HAP-1 (cell line): ENCODE data around the gene TSPAN5.
A peak's percentile ranks its signal among the peaks of the same experiment; 100 is the strongest.

ENCODE experiments used
- DNase-seq, 2 experiments: peaks; one replicate each; pipeline ENCODE4 v3.0.0-alpha.2; 2016 to 2020; ENCODE audit warnings: low spot score in 2 of 2
- H3K27me3 ChIP-seq: fragments of 250-450 bp; sonication (Bioruptor Pico); 2 replicates; pipeline ENCODE4 v1.5.1; 2020; ENCODE audit warnings: low read depth, mild to moderate bottlenecking, moderate library complexity
- H3K36me3 ChIP-seq: fragments of 250-450 bp; sonication (Bioruptor Pico); replicated peaks from 2 replicates; pipeline ENCODE4 v1.5.1; 2020; ENCODE audit warnings: mild to moderate bottlenecking
- H3K4me1 ChIP-seq: fragments of 250-450 bp; sonication (Bioruptor Pico); 2 replicates; pipeline ENCODE4 v1.5.1; 2020; ENCODE audit warnings: mild to moderate bottlenecking
- H3K4me3 ChIP-seq: fragments of 250-450 bp; sonication (Bioruptor Pico); 2 replicates; pipeline ENCODE4 v1.5.1; 2020; ENCODE audit warnings: mild to moderate bottlenecking, moderate library complexity
- H3K9me3 ChIP-seq: fragments of 250-450 bp; sonication (Bioruptor Pico); 2 replicates; pipeline ENCODE4 v1.5.1; 2020; ENCODE audit warnings: mild to moderate bottlenecking, moderate library complexity
- in situ Hi-C: fragments of 300-500 bp; cut with MboI; formaldehyde crosslinking; loops from 3 replicates; pipeline ENCODE4 v1.14.3; 2020; ENCODE audit warnings: low sequenced_read_pairs, inconsistent platforms, mixed read lengths

The TSPAN5 gene

GRCh38 chr4:98627531-98628257 is 30.7 kb downstream of the TSPAN5 start:
- H3K9me3 ChIP-seq = peaks cover 3% of the 10 kb centered on the region; the same call in 1 of the 2 replicates
- DNase-seq = no peak
- H3K4me3 ChIP-seq = no peak overlapping the region
- in situ Hi-C loops = no loop called here
- H3K27me3 ChIP-seq = peaks cover 21% of the 10 kb centered on the region; the same call in 1 of the 2 replicates
- no peaks in the 10 kb centered on the region for H3K36me3 ChIP-seq
- peaks cover 10% of the 10 kb centered on the region for H3K4me1 ChIP-seq

GRCh38 chr4:98626350-98626749 is 32.1 kb downstream of the TSPAN5 start:
- H3K4me3 ChIP-seq = no peak overlapping the region
- peaks cover 24% of the 10 kb centered on the region; the same call in 1 of the 2 replicates for H3K27me3 ChIP-seq
- in situ Hi-C loops = no loop called here
- DNase-seq = no peak
- H3K9me3 ChIP-seq = peaks cover 3% of the 10 kb centered on the region; the same call in 1 of the 2 replicates
- H3K36me3 ChIP-seq = no peaks in the 10 kb centered on the region
- peaks cover 10% of the 10 kb centered on the region for H3K4me1 ChIP-seq

GRCh38 chr4:98625920-98626319 is 32.5 kb downstream of the TSPAN5 start:
- Histone ChIP-seq H3K27me3 (peaks cover 24% of the 10 kb centered on the region; the same call in 1 of the 2 replicates), H3K4me3 (no peak overlapping the region), H3K9me3 (peaks cover 3% of the 10 kb centered on the region; the same call in 1 of the 2 replicates), H3K36me3 (no peaks in the 10 kb centered on the region), H3K4me1 (peaks cover 10% of the 10 kb centered on the region)
- in situ Hi-C loops = no loop called here
- no peak for DNase-seq

DNA sequence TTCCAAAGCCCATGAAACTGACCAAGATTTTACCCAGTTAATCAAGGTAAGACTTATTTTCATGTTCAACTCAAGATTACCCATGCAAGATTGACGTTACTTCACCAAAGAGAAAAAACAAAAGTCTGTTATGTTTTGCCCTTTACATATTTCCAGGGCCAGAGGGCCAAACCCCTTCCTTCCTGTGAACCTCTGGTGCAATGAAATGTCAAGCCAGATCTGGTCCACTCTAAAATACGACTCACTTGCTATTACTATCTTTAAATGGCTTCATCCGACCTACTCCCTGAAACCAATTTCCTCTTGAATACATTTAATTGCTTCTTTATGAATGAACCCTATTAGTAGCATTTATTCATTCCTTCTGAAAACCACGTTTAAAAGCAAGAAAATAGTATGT is 33.0 kb downstream of the TSPAN5 start:
- in situ Hi-C loops = no loop called here
- no peak overlapping the region for H3K4me3 ChIP-seq
- no peaks in the 10 kb centered on the region for H3K36me3 ChIP-seq
- no peak for DNase-seq
- H3K9me3 ChIP-seq = peaks cover 3% of the 10 kb centered on the region; the same call in 1 of the 2 replicates
- H3K27me3 ChIP-seq = peaks cover 24% of the 10 kb centered on the region
- H3K4me1 ChIP-seq = peaks cover 10% of the 10 kb centered on the region

DNA sequence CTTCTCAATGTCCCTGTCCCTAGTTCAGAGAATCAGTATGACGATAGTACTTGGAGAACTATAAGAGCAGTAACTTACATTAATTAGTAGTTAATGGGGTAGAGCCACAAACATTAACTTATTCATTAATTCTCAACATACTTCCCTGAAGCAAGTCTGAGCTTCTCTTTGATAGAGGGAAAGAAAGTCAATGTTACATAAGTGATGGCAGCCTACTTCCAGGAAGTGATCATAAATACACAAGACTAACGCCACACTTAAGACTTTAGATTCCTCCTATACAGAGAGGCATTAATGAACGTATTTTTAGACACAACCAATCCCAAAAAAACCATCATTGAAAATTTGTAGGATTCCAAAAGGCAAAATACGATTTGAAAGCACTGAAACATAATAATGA is 33.8 kb downstream of the TSPAN5 start:
- no peak for DNase-seq
- peaks cover 10% of the 10 kb centered on the region for H3K4me1 ChIP-seq
- in situ Hi-C loops = no loop called here

DNA sequence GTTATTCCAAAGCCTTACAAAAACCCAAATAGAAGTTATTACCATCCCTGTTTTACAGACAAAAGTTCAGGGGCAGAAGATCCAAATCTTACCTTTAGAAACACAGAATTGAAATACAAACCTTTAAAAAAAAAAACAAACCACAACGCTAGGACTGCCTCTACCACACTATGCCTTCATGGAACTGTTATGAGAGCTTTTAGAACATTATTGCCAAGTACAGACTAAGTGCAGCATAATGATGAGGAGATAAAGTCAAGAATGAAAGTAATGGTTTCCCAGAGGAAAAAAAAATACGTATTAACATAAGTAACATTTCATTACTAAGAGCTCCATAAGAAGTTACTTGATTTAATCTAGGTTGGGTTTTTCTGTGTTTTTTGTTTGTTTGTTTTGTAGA is 34.3 kb downstream of the TSPAN5 start:
- H3K4me1 ChIP-seq = peaks cover 10% of the 10 kb centered on the region
- no peak overlapping the region for H3K4me3 ChIP-seq
- H3K27me3 ChIP-seq = peaks cover 24% of the 10 kb centered on the region
- in situ Hi-C loops = no loop called here
- H3K9me3 ChIP-seq = peaks cover 3% of the 10 kb centered on the region; the same call in 1 of the 2 replicates
- H3K36me3 ChIP-seq = no peaks in the 10 kb centered on the region
- no peak for DNase-seq

More for the DNA sequence above, 33.8 kb downstream of the TSPAN5 start:
- peaks cover 3% of the 10 kb centered on the region; the same call in 1 of the 2 replicates for H3K9me3 ChIP-seq
- H3K27me3 ChIP-seq = peaks cover 24% of the 10 kb centered on the region
- no peaks in the 10 kb centered on the region for H3K36me3 ChIP-seq
- H3K4me3 ChIP-seq = no peak overlapping the region

- Histone ChIP-seq H3K9me3 (peaks cover 3% of the 10 kb centered on the region; the same call in 1 of the 2 replicates), H3K4me1 (peaks cover 10% of the 10 kb centered on the region), H3K36me3 (no peaks in the 10 kb centered on the region), H3K27me3 (peaks cover 24% of the 10 kb centered on the region), H3K4me3 (no peak overlapping the region)
- in situ Hi-C loops = no loop called here
- peak in 1 of 2 experiments; percentile 68 for DNase-seq
These were observed 35.1 kb downstream of the TSPAN5 start for GRCh38 chr4:98623126-98623802.

DNA sequence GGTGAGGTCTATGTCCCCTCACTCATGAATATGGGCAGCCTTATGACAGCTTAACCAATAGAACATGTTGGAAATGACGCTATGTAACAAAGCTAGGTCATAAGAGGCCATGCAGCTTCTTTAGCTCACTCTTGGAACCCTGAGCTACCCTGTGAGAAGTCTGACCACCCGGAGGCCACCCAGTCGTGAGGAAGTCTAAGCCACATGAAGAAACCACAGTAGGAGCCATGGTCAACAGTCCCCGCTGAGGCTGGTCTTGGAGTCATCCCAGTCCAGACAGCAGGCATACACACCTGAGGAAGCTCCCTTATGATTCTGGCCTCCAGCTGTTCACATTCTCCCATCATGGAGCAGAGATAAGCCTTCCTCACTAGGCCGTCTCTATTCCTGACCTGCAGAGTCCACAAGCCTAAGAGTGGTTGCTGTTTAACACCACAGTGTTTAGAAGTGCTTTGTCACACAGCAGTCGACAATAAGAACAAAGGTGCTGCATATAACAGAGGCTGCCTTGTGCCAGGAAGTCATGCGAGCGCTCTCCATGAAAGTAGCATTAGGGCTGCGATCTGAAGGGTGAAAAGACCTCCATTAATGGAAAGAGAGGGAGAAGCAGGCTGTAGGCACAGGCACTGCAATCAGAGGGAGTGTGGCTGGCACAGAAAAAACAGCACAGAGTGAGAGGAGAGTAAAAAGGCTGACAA is 38.2 kb downstream of the TSPAN5 start:
- Histone ChIP-seq H3K4me1 (peaks cover 10% of the 10 kb centered on the region), H3K9me3 (no peaks in the 10 kb centered on the region), H3K36me3 (no peaks in the 10 kb centered on the region), H3K4me3 (no peak overlapping the region), H3K27me3 (peaks cover 14% of the 10 kb centered on the region)
- no peak for DNase-seq
- in situ Hi-C loops = no loop called here

DNA sequence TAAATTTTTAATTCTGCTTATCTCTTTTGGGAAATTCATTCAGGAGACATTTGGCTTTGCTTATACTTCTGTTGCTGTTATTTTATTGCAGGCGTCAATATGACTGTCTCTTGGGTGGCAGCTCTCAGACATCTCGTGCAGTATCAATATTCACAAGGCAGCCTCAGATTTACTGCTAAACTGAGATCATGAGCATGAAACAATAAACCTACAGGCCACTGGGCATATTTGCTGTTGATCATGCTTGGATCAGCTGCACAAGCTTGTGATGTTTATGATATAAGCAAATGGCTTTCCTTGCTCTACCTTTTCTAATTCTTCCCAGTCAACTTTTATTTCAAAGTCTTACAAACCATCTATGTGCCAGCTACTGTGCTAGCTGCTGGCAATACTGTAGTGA is 39.2 kb downstream of the TSPAN5 start:
- H3K27me3 ChIP-seq = peaks cover 3% of the 10 kb centered on the region
- H3K4me1 ChIP-seq = peaks cover 10% of the 10 kb centered on the region
- no peaks in the 10 kb centered on the region for H3K9me3 ChIP-seq
- H3K4me3 ChIP-seq = no peak overlapping the region
- no peak for DNase-seq
- no peaks in the 10 kb centered on the region for H3K36me3 ChIP-seq
- in situ Hi-C loops = no loop called here

- no peak for DNase-seq
- no peaks in the 10 kb centered on the region for H3K9me3 ChIP-seq
- H3K4me1 ChIP-seq = peaks cover 9% of the 10 kb centered on the region
- H3K4me3 ChIP-seq = no peak overlapping the region
- H3K36me3 ChIP-seq = no peaks in the 10 kb centered on the region
- in situ Hi-C loops = no loop called here
- H3K27me3 ChIP-seq = peaks cover 3% of the 10 kb centered on the region; the same call in 1 of the 2 replicates
These were observed 39.7 kb downstream of the TSPAN5 start for GRCh38 chr4:98618680-98619079.

- Histone ChIP-seq H3K4me3 (no peak overlapping the region), H3K36me3 (no peaks in the 10 kb centered on the region), H3K9me3 (no peaks in the 10 kb centered on the region), H3K27me3 (peaks cover 3% of the 10 kb centered on the region; the same call in 1 of the 2 replicates), H3K4me1 (peaks cover 3% of the 10 kb centered on the region)
- DNase-seq = no peak
- in situ Hi-C loops = no loop called here
These were observed 40.9 kb downstream of the TSPAN5 start for GRCh38 chr4:98617358-98618047.

GRCh38 chr4:98615991-98616390 is 42.4 kb downstream of the TSPAN5 start:
- H3K9me3 ChIP-seq = no peaks in the 10 kb centered on the region
- no peak overlapping the region for H3K4me3 ChIP-seq
- no peak for DNase-seq
- in situ Hi-C loops = no loop called here
- peaks cover 3% of the 10 kb centered on the region for H3K4me1 ChIP-seq
- H3K27me3 ChIP-seq = no peaks in the 10 kb centered on the region; the same call in 1 of the 2 replicates
- H3K36me3 ChIP-seq = no peaks in the 10 kb centered on the region

- H3K36me3 ChIP-seq = no peaks in the 10 kb centered on the region
- peaks cover 3% of the 10 kb centered on the region for H3K4me1 ChIP-seq
- no peaks in the 10 kb centered on the region for H3K27me3 ChIP-seq
- DNase-seq = no peak
- H3K9me3 ChIP-seq = no peaks in the 10 kb centered on the region
- in situ Hi-C loops = no loop called here
- H3K4me3 ChIP-seq = no peak overlapping the region
These were observed 43.7 kb downstream of the TSPAN5 start for GRCh38 chr4:98614662-98615061.
